Measurements from ENCODE around the gene EIF4G3.
"Not testable (repeated sequence)": the region's sequence is repeated elsewhere in the genome, so short reads cannot be mapped to it uniquely, and the experiment has no call there.

The EIF4G3 gene

DNA sequence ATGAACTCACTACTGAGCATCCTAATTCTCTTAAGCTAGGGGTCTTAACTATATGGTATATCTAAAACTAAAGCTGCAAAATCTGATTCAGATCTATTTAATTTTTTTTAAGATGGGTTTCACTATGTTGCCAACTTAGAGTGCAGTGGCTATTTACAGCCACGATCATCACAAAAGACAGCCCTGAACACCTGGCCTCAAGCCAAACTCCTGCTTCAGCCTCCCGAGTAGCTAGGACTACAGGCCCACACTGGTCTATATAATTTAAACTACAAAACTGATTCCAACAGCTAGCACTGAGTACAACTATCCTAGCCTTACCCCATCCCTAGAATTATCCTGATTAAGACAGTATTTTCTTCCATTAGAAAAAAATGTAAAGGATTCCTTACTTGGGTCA lies 37.1 kb downstream of the EIF4G3 start:
- no peaks in the 10 kb centered on the region for H3K27me3 Mint-ChIP-seq (ENCODE audit: low read depth)
- TF ChIP-seq, protein P1, sequence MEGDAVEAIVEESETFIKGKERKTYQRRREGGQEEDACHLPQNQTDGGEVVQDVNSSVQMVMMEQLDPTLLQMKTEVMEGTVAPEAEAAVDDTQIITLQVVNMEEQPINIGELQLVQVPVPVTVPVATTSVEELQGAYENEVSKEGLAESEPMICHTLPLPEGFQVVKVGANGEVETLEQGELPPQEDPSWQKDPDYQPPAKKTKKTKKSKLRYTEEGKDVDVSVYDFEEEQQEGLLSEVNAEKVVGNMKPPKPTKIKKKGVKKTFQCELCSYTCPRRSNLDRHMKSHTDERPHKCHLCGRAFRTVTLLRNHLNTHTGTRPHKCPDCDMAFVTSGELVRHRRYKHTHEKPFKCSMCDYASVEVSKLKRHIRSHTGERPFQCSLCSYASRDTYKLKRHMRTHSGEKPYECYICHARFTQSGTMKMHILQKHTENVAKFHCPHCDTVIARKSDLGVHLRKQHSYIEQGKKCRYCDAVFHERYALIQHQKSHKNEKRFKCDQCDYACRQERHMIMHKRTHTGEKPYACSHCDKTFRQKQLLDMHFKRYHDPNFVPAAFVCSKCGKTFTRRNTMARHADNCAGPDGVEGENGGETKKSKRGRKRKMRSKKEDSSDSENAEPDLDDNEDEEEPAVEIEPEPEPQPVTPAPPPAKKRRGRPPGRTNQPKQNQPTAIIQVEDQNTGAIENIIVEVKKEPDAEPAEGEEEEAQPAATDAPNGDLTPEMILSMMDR (IDR thresholded peaks at IDR 0.05; ENCODE audit: unreplicated experiment in 3 of 3) = no peak
- no peaks in the 10 kb centered on the region for H3K9me3 Mint-ChIP-seq
- no peak overlapping the region for H3K27ac Mint-ChIP-seq
- no peak overlapping the region for H3K4me3 Mint-ChIP-seq
- H3K36me3 Mint-ChIP-seq (ENCODE audit: low read depth) = peaks cover 41% of the 10 kb centered on the region
- H3K4me1 Mint-ChIP-seq = no peaks in the 10 kb centered on the region

DNA sequence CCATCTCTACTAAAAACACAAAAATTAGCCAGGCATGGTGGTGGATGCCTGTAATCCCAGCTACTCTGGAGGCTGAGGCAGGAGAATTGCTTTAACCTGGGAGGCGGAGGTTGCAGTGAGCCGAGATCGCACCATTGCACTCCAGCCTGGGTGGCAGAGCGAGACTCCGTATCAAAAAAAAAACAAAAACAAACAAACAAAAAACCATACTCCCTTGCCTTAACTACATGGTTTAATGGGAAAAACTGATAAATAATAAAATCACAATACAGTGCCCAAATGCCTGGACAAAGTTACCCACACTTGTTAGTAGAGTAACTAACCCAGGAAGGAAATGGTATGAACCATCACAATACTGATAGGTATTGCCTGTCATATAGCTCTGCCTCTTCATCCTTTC lies 40.4 kb downstream of the EIF4G3 start:
- not testable (repeated sequence) for H3K9me3 Mint-ChIP-seq; H3K27ac Mint-ChIP-seq; H3K4me3 Mint-ChIP-seq; H3K4me1 Mint-ChIP-seq; H3K27me3 Mint-ChIP-seq (ENCODE audit: low read depth)
- H3K36me3 Mint-ChIP-seq (ENCODE audit: low read depth) = peaks cover 49% of the 10 kb centered on the region

DNA sequence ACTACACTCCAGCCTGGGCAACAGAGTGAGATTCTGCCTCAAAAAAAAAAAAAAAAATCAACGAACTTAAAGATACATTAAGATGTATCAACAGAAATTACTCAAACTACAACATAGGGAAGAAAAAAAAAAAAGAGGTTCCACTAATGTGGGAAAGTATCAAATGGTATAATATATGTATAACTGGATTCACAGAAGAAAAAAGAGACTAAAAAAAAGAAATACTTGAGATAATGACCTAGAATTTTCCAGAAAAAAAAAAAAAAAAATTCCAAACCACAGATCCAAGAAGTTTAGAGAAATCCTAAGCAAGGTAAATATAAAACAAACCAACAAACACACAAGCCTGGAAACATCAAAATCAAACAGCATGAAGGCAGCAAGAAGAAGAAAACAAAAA lies 45.5 kb downstream of the EIF4G3 start:
- H3K4me3 Mint-ChIP-seq = no peak overlapping the region
- TF ChIP-seq, protein P1 (IDR thresholded peaks at IDR 0.05; ENCODE audit: unreplicated experiment in 3 of 3) = no peak
- H3K27ac Mint-ChIP-seq = no peak overlapping the region
- H3K27me3 Mint-ChIP-seq (ENCODE audit: low read depth) = no peaks in the 10 kb centered on the region
- no peaks in the 10 kb centered on the region for H3K4me1 Mint-ChIP-seq
- peaks cover 61% of the 10 kb centered on the region for H3K36me3 Mint-ChIP-seq (ENCODE audit: low read depth)
- H3K9me3 Mint-ChIP-seq = peaks cover 8% of the 10 kb centered on the region

DNA sequence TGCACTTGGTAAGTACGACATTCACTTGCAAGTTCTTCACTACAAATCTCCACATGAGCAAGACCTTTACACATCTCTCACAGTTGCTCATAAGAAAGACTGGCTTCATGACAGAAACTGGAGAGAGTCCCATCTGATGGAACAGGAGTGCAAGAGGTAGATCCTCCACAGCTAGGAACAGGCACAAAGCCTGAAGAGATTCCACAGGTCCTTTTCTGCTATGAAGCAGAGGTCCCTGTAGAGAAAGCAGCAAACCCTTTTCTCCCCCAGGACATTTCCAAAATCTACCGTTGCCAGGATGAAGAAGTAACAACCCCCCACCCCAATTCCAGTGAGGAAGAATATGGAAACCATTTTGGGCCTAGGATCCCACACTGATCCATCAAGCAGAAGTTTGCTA lies 47.3 kb downstream of the EIF4G3 start:
- Mint-ChIP-seq H3K9me3 (peaks cover 8% of the 10 kb centered on the region), H3K27ac (no peak overlapping the region), H3K4me1 (no peaks in the 10 kb centered on the region), H3K4me3 (no peak overlapping the region), H3K36me3 (ENCODE audit: low read depth) (peaks cover 51% of the 10 kb centered on the region), H3K27me3 (ENCODE audit: low read depth) (no peaks in the 10 kb centered on the region)
- TF ChIP-seq, protein P1 (IDR thresholded peaks at IDR 0.05; ENCODE audit: unreplicated experiment in 3 of 3) = no peak

DNA sequence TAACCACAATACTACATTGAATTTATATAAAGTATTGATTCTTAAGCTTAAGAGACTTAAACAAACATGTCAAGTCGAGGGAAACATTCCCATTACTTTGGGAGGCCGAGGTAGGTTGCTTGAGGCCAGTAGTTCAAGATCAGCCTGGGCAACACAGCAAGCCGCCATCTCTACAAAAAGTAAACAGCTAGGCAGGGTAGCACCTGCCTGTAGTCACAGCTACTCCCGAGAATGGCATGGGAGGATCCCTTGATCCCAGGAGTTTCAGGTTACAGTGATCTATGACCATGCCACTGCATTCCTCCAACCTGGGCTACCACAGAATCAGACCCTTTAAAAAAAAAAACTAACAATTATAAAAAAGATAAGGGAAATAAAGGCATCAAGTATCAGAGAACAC lies 50.4 kb downstream of the EIF4G3 start:
- no peaks in the 10 kb centered on the region for H3K27me3 Mint-ChIP-seq (ENCODE audit: low read depth)
- H3K4me1 Mint-ChIP-seq = no peaks in the 10 kb centered on the region
- TF ChIP-seq, protein P1 (IDR thresholded peaks at IDR 0.05; ENCODE audit: unreplicated experiment in 3 of 3) = no peak
- H3K36me3 Mint-ChIP-seq (ENCODE audit: low read depth) = peaks cover 47% of the 10 kb centered on the region
- H3K9me3 Mint-ChIP-seq = peaks cover 7% of the 10 kb centered on the region
- H3K4me3 Mint-ChIP-seq = no peak overlapping the region
- no peak overlapping the region for H3K27ac Mint-ChIP-seq

DNA sequence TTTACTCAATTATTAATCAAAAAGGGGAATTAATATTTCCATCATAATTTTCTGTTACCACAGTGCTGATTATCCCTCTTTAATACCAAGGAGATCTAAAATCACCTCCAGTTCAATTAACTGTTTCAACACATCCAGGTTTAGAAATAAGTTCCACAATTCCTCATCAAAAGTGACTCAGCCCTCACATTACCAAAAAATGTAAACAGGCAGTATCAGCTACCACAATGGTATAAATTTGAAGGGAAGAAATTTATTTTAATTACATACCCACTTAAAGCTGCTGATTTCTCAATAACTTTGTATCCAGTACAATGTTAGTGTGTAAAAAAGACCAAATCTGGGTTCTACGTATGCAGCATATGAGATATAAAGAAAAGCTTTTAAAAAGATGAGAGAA lies 51.9 kb downstream of the EIF4G3 start:
- no peaks in the 10 kb centered on the region for H3K4me1 Mint-ChIP-seq
- TF ChIP-seq, protein P1 (IDR thresholded peaks at IDR 0.05; ENCODE audit: unreplicated experiment in 3 of 3) = no peak
- H3K27me3 Mint-ChIP-seq (ENCODE audit: low read depth) = no peaks in the 10 kb centered on the region
- no peaks in the 10 kb centered on the region for H3K9me3 Mint-ChIP-seq
- peaks cover 35% of the 10 kb centered on the region for H3K36me3 Mint-ChIP-seq (ENCODE audit: low read depth)
- H3K27ac Mint-ChIP-seq = no peak overlapping the region
- H3K4me3 Mint-ChIP-seq = no peak overlapping the region

Data from nephron (organoid).